ENCODE measurements around the gene MPO. TPM values are rescaled to one million over a fixed set of nuclear protein-coding genes. Genes with fewer than 3 reads are reported as not detected.

The MPO gene
- total and polyA plus RNA-seq, 9 of the 15 experiments (the other 6 are each of a cell fraction or from before 2014, with no cell fraction given), result 0.04 to 0.47 (median 0.39) TPM; not detected in 6

DNA sequence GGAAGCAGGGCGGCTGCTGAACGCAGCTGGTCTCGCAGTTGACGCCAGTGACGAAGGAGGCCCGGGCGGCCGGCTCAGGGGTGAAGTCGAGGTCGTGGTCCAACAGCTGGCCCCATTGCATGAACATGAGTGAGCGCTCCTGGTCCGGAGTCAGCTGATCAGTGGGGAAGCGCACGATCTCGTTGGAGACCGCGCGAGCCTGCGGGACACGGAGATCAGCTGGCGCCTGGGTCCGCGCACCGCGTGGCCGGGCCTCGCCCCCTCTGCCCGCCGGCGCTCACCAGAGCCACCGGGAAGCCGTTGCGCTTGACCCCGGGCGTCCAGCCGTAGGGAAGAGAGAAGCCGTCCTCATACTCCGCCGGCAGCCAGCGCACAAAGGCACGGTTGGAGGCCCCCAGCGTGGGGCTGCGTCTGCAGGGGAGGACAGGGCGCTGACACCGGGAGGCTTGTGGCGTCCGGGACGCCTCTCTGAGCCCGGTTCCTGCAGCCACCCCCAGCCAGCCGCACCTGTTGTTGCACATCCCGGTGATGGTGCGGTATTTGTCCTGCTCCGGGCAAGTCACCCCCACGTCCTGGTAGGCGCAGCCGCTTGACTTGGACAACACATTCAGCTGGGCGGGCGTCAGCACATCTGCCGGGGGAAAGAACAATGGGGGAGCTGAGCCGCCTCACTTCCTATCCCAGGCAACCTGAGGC, 1.6 kb downstream of the MPO start (continued):
- TF ChIP-seq FIP1L1 (IDR thresholded peaks at IDR 0.05; ENCODE audit: low read depth, low read length, poor library complexity, severe bottlenecking) (peak; percentile 18), POLR3A (IDR thresholded peaks at IDR 0.05; ENCODE audit: borderline replicate concordance, extremely low read depth, insufficient read depth, insufficient read length) (no peak), U2AF1 (optimal IDR thresholded peaks at IDR 0.05; ENCODE audit: low read depth, low read length) (no peak)
- TF ChIP-seq, protein P1, sequence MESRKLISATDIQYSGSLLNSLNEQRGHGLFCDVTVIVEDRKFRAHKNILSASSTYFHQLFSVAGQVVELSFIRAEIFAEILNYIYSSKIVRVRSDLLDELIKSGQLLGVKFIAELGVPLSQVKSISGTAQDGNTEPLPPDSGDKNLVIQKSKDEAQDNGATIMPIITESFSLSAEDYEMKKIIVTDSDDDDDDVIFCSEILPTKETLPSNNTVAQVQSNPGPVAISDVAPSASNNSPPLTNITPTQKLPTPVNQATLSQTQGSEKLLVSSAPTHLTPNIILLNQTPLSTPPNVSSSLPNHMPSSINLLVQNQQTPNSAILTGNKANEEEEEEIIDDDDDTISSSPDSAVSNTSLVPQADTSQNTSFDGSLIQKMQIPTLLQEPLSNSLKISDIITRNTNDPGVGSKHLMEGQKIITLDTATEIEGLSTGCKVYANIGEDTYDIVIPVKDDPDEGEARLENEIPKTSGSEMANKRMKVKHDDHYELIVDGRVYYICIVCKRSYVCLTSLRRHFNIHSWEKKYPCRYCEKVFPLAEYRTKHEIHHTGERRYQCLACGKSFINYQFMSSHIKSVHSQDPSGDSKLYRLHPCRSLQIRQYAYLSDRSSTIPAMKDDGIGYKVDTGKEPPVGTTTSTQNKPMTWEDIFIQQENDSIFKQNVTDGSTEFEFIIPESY (CRISPR knock-in tag; IDR thresholded peaks at IDR 0.05), result peak; percentile 87
- TF ChIP-seq, protein P2, sequence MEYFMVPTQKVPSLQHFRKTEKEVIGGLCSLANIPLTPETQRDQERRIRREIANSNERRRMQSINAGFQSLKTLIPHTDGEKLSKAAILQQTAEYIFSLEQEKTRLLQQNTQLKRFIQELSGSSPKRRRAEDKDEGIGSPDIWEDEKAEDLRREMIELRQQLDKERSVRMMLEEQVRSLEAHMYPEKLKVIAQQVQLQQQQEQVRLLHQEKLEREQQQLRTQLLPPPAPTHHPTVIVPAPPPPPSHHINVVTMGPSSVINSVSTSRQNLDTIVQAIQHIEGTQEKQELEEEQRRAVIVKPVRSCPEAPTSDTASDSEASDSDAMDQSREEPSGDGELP (CRISPR knock-in tag; IDR thresholded peaks at IDR 0.05; ENCODE audit: borderline replicate concordance), result peak; percentile 68; the same call in 1 of the 2 replicates
